Endodermal cell (in vitro differentiated cells): ENCODE measurements around the gene DCTPP1. TPM values are rescaled to one million over a fixed set of nuclear protein-coding genes. Genes with fewer than 3 reads are reported as not detected.

Source experiments
- DNase-seq: peaks from one replicate; pipeline ENCODE4 v3.0.0-alpha.2; 2017
- H3K27ac ChIP-seq: 2 replicates; pipeline ENCODE4 v1.5.1; 2013; ENCODE audit warnings: mild to moderate bottlenecking, low read depth, low read length, moderate library complexity
- H3K27me3 ChIP-seq: 2 replicates; pipeline ENCODE4 v1.6.1; 2013; ENCODE audit warnings: mild to moderate bottlenecking, low read length, moderate library complexity; ENCODE audit not compliant: insufficient read depth, control insufficient read depth, poor library complexity, severe bottlenecking
- H3K36me3 ChIP-seq: 2 replicates; pipeline ENCODE4 v1.7.0; 2013; ENCODE audit warnings: mild to moderate bottlenecking, low read length, moderate library complexity; ENCODE audit not compliant: control insufficient read depth, insufficient read depth
- H3K4me1 ChIP-seq: one replicate; pipeline ENCODE4 v1.7.0; 2013; ENCODE audit warnings: low read length; ENCODE audit not compliant: control insufficient read depth, insufficient read depth
- H3K4me3 ChIP-seq: 2 replicates; pipeline ENCODE4 v1.5.1; 2013; ENCODE audit warnings: mild to moderate bottlenecking, low read length, moderate library complexity
- H3K9ac ChIP-seq: 2 replicates; pipeline ENCODE4 v1.6.1; 2013; ENCODE audit warnings: mild to moderate bottlenecking, low read length, moderate library complexity; ENCODE audit not compliant: poor library complexity, severe bottlenecking; ENCODE audit errors: extremely low read depth
- H3K9me3 ChIP-seq: 2 replicates; pipeline ENCODE4 v1.6.1; 2013; ENCODE audit warnings: mild to moderate bottlenecking, low read length, moderate library complexity; ENCODE audit not compliant: control insufficient read depth
- H3K27ac Mint-ChIP-seq: 2 replicates; pipeline ENCODE4 v1.8.0; 2020; ENCODE audit warnings: mixed read lengths
- H3K27me3 Mint-ChIP-seq: 2 replicates; pipeline ENCODE4 v1.8.0; 2021; ENCODE audit warnings: mild to moderate bottlenecking, mixed read lengths; ENCODE audit not compliant: insufficient read depth
- H3K36me3 Mint-ChIP-seq: 2 replicates; pipeline ENCODE4 v1.8.0; 2020; ENCODE audit warnings: low read depth, mixed read lengths
- H3K4me1 Mint-ChIP-seq: 2 replicates; pipeline ENCODE4 v1.8.0; 2020; ENCODE audit warnings: mixed read lengths
- H3K4me3 Mint-ChIP-seq: 2 replicates; pipeline ENCODE4 v1.8.0; 2020; ENCODE audit warnings: mild to moderate bottlenecking, moderate library complexity, mixed read lengths
- H3K9me3 Mint-ChIP-seq: 2 replicates; pipeline ENCODE4 v1.8.0; 2020; ENCODE audit warnings: mild to moderate bottlenecking, mixed read lengths
- CTCF ChIP-seq: fragments of 200-600 bp; sonication (generic); conservative IDR thresholded peaks from 2 replicates; pipeline ENCODE4 v1.5.0; 2021; ENCODE audit warnings: antibody characterized with exemption, mild to moderate bottlenecking
- WGBS, 2 experiments: methylation state at CpG; one replicate each; pipeline versions ENCODE4 v1.1.5 to v1.1.7; 2013; ENCODE audit warnings: missing lambda C conversion rate in 2 of 2, mixed read lengths in 1 of 2; ENCODE audit not compliant: insufficient coverage in 1 of 2, insufficient read length in 1 of 2; 5-methylcytosine and 5-hydroxymethylcytosine counted together
- total RNA-seq, 2 donors: library from RNA; stranded (reverse); fragmentation: NEBNext Ultra II Directional in 1 of 2; extraction: Animal tissue kit (Norgen Biotek cat#: 25700) in 1 of 2; gene quantifications; 2 replicates in 1 of 2; 3 replicates in 1 of 2; pipeline ENCODE4 v1.2.1, GENCODE V29; 2021

DCTPP1 gene
- total RNA-seq, 2 donors from 2014 or later: 54.8 to 61.9 TPM

DNA sequence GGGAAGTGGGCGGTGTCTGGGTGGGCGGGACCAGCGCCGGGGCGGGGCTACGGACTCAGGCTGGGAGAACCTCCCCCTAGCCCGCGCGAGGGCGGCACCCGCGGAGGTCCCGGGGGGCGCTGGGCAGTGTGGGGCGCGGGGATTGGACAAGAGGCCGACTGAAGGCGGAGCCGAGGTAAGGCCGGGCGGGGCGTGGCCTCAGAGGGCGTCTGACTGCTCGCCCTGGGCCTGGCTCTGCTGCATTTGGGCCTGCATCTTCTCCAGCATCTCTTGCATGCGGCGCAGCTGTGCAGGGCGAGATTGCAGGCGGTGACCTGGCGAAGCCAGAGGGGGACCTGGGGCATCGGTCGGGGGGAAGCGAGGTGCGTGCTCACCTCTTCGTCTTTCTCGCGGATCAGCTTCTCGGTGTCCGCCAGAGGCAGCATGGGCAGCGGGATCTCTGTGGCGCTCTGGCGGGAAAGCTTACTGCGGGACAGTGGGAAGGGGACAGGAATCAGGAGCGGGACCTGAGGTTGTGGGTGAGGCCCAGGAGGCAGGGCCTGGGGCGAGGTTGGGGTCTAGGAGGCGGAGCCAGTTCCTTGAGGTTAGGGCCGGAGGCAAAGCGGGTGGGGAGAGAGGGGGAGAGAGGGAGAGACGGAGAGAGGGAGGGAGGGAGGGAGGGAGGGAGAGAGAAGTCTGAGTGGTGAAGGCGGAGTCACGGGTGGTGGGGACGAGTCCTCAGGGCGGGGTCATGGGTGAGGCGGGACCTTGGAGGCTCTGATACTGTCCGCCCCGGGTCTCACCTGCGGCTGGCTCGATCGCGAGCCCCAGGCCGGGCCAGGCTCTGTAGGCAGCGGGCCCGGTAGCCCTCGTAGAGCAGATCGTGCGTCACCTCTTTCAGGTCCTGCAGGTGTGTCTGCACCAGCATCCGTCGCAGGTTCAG, 51.3 kb downstream of the DCTPP1 start:
- 0% methylated on average over 30 to 67 of the region's 67 CpGs for WGBS, 2 experiments
- H3K4me3 Mint-ChIP-seq: peak overlapping the region; percentile 92
- no peaks in the 10 kb centered on the region for H3K9me3 Mint-ChIP-seq
- peak overlapping the region; percentile 100 for H3K27ac ChIP-seq
- peaks cover 8% of the 10 kb centered on the region for H3K36me3 ChIP-seq
- peak overlapping the region; percentile 91 for H3K9ac ChIP-seq
- H3K27me3 Mint-ChIP-seq: peaks cover under 1% of the 10 kb centered on the region
- peak overlapping the region; percentile 100 for H3K27ac Mint-ChIP-seq
- no peaks in the 10 kb centered on the region for H3K9me3 ChIP-seq
- H3K4me1 Mint-ChIP-seq: peaks cover 10% of the 10 kb centered on the region
- H3K27me3 ChIP-seq: no peaks in the 10 kb centered on the region
- DNase-seq: peak; percentile 100
- H3K36me3 Mint-ChIP-seq: peaks cover 3% of the 10 kb centered on the region
- H3K4me3 ChIP-seq: peak overlapping the region; percentile 93
- peaks cover 6% of the 10 kb centered on the region for H3K4me1 ChIP-seq
- peak; percentile 17 for TF ChIP-seq CTCF

DNA sequence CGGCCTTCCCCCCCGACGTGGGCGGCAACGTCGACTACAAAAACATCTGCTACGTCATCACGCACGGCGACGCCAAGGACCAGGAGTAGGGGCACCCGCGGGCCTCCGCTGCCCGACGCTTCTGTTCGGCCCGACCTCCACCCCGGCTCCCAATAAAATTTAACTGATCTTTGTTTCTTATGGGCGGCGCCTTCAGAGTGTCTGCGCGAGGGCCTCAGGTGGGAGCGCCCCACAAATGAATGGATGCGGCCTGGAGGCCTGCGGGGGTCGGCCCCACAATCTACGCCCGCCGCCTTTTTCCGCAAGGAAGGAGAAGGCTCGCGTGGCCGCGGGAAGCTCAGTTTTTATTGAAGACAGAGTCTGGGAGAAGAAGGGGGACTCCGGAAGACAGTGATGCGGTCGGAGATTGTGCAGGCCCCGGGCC, 52.0 kb downstream of the DCTPP1 start:
- H3K9me3 Mint-ChIP-seq: no peaks in the 10 kb centered on the region
- Histone ChIP-seq H3K4me1 (peaks cover 6% of the 10 kb centered on the region), H3K9ac (peak overlapping the region; percentile 91), H3K27me3 (no peaks in the 10 kb centered on the region), H3K36me3 (peaks cover 8% of the 10 kb centered on the region), H3K27ac (peak overlapping the region; percentile 100), H3K4me3 (peak overlapping the region; percentile 79), H3K9me3 (no peaks in the 10 kb centered on the region)
- H3K4me3 Mint-ChIP-seq: peak overlapping the region; percentile 92
- TF ChIP-seq CTCF: no peak
- peaks cover 10% of the 10 kb centered on the region for H3K4me1 Mint-ChIP-seq
- 3 to 7% methylated on average over 3 to 39 of the region's 39 CpGs for WGBS, 2 experiments
- peaks cover 3% of the 10 kb centered on the region for H3K36me3 Mint-ChIP-seq
- DNase-seq: peak; percentile 95
- H3K27me3 Mint-ChIP-seq: no peaks in the 10 kb centered on the region
- H3K27ac Mint-ChIP-seq: peak overlapping the region; percentile 100

- Histone ChIP-seq H3K9me3 (no peaks in the 10 kb centered on the region), H3K4me3 (peak overlapping the region; percentile 79), H3K27ac (peak overlapping the region; percentile 100), H3K36me3 (peaks cover 8% of the 10 kb centered on the region), H3K4me1 (peaks cover 6% of the 10 kb centered on the region), H3K27me3 (no peaks in the 10 kb centered on the region), H3K9ac (peak overlapping the region; percentile 91)
- no peak for TF ChIP-seq CTCF
- H3K27me3 Mint-ChIP-seq: no peaks in the 10 kb centered on the region
- no peaks in the 10 kb centered on the region for H3K9me3 Mint-ChIP-seq
- H3K27ac Mint-ChIP-seq: peak overlapping the region; percentile 100
- peaks cover 10% of the 10 kb centered on the region for H3K4me1 Mint-ChIP-seq
- WGBS, 2 experiments: 59 to 65% methylated on average over 14 to 29 of the region's 29 CpGs
- peak; percentile 37 for DNase-seq
- peak overlapping the region; percentile 92 for H3K4me3 Mint-ChIP-seq
- H3K36me3 Mint-ChIP-seq: peaks cover 3% of the 10 kb centered on the region
These were observed 52.6 kb downstream of the DCTPP1 start for GRCh38 chr16:30377050-30377811.
